OCI-LY1 (cell line): ENCODE measurements around the gene PER1.

Source experiments
- H2AFZ ChIP-seq: fragments of 200-600 bp; sonication (generic), shearing (Covaris generic); 2 replicates; pipeline ENCODE4 v1.6.0; 2014; ENCODE audit warnings: antibody characterized with exemption, mild to moderate bottlenecking, low read length
- H3F3A ChIP-seq: fragments of 200-600 bp; sonication (generic), shearing (Covaris generic); 2 replicates; pipeline ENCODE4 v1.6.0; 2014; ENCODE audit warnings: mild to moderate bottlenecking, antibody characterized with exemption, low read length, moderate library complexity; ENCODE audit not compliant: insufficient read depth
- H3K27ac ChIP-seq: fragments of 200-600 bp; sonication (generic); 2 replicates; pipeline ENCODE4 v1.5.1; 2014; ENCODE audit warnings: low read length, mixed run types, mild to moderate bottlenecking, low read depth; ENCODE audit not compliant: poor library complexity, severe bottlenecking
- H3K27me3 ChIP-seq: fragments of 200-600 bp; sonication (generic); 2 replicates; pipeline ENCODE4 v1.6.0; 2014; ENCODE audit warnings: antibody characterized with exemption, mild to moderate bottlenecking, low read length, moderate library complexity; ENCODE audit not compliant: insufficient read depth
- H3K36me3 ChIP-seq: fragments of 200-600 bp; sonication (generic); 2 replicates; pipeline ENCODE4 v1.6.1; 2014; ENCODE audit warnings: mild to moderate bottlenecking, antibody characterized with exemption, low read length, moderate library complexity, mixed read lengths; ENCODE audit not compliant: insufficient read depth
- H3K4me1 ChIP-seq: fragments of 200-600 bp; sonication (generic); 2 replicates; pipeline ENCODE4 v1.5.1; 2014; ENCODE audit warnings: mild to moderate bottlenecking, low read length, moderate library complexity; ENCODE audit not compliant: insufficient read depth, severe bottlenecking
- H3K4me2 ChIP-seq: fragments of 200-600 bp; sonication (generic), shearing (Covaris generic); 2 replicates; pipeline ENCODE4 v1.6.1; 2014; ENCODE audit warnings: low read length
- H3K4me3 ChIP-seq: fragments of 200-600 bp; sonication (generic); 2 replicates; pipeline ENCODE4 v1.5.1; 2014; ENCODE audit warnings: low read length, low read depth, mild to moderate bottlenecking, mixed read lengths; ENCODE audit not compliant: poor library complexity, severe bottlenecking
- H3K79me2 ChIP-seq: fragments of 200-600 bp; shearing (Covaris generic); 2 replicates; pipeline ENCODE4 v1.6.1; 2016; ENCODE audit warnings: mixed run types, low read length, mixed read lengths; ENCODE audit not compliant: insufficient read depth
- H3K9ac ChIP-seq: fragments of 200-600 bp; sonication (generic), shearing (Covaris generic); 2 replicates; pipeline ENCODE4 v1.6.1; 2014; ENCODE audit warnings: mild to moderate bottlenecking, low read length, mixed read lengths
- H3K9me2 ChIP-seq: fragments of 200-600 bp; sonication (generic), shearing (Covaris generic); 2 replicates; pipeline ENCODE4 v1.6.1; 2014; ENCODE audit warnings: low read depth, mild to moderate bottlenecking, low read length, mixed read lengths
- H3K9me3 ChIP-seq: fragments of 200-600 bp; shearing (Covaris generic); 2 replicates; pipeline ENCODE4 v1.6.1; 2014; ENCODE audit warnings: low read length, mixed read lengths
- H4K20me1 ChIP-seq: fragments of 200-600 bp; sonication (generic), shearing (Covaris generic); 2 replicates; pipeline ENCODE4 v1.6.0; 2016; ENCODE audit warnings: mild to moderate bottlenecking, low read length; ENCODE audit not compliant: insufficient read depth
- EZH2 ChIP-seq: fragments of 200-600 bp; sonication (generic), shearing (Covaris generic); IDR thresholded peaks from 2 replicates; pipeline ENCODE4 v1.8.0; 2017; ENCODE audit warnings: borderline replicate concordance, mixed run types, mild to moderate bottlenecking, antibody characterized with exemption, low read length, moderate library complexity, mixed read lengths
- TF ChIP-seq, protein P1 (sequence below): fragments of 200-600 bp; sonication (generic), shearing (Covaris generic); IDR thresholded peaks from 2 replicates; pipeline ENCODE4 v1.5.1; 2017; ENCODE audit warnings: mild to moderate bottlenecking, antibody characterized with exemption, low read length, moderate library complexity, mixed read lengths

Gene PER1

GRCh38 chr17:8164815-8165131 lies 12.6 kb upstream of the PER1 start:
- Histone ChIP-seq H3K36me3 (peaks cover 15% of the 10 kb centered on the region), H3K9ac (peak overlapping the region; percentile 91; the same call in 1 of the 2 replicates), H3K27me3 (no peaks in the 10 kb centered on the region), H3K4me2 (peak overlapping the region; percentile 90; the same call in 1 of the 2 replicates), H3K9me2 (no peaks in the 10 kb centered on the region), H4K20me1 (no peaks in the 10 kb centered on the region), H3K27ac (peak overlapping the region; percentile 92), H3K4me1 (peaks cover 44% of the 10 kb centered on the region), H3K79me2 (peaks cover 9% of the 10 kb centered on the region; the same call in 1 of the 2 replicates), H3K9me3 (no peaks in the 10 kb centered on the region), H2AFZ (no peak overlapping the region), H3K4me3 (peak overlapping the region; percentile 99), H3F3A (no peaks in the 10 kb centered on the region)
- TF ChIP-seq, protein P1, sequence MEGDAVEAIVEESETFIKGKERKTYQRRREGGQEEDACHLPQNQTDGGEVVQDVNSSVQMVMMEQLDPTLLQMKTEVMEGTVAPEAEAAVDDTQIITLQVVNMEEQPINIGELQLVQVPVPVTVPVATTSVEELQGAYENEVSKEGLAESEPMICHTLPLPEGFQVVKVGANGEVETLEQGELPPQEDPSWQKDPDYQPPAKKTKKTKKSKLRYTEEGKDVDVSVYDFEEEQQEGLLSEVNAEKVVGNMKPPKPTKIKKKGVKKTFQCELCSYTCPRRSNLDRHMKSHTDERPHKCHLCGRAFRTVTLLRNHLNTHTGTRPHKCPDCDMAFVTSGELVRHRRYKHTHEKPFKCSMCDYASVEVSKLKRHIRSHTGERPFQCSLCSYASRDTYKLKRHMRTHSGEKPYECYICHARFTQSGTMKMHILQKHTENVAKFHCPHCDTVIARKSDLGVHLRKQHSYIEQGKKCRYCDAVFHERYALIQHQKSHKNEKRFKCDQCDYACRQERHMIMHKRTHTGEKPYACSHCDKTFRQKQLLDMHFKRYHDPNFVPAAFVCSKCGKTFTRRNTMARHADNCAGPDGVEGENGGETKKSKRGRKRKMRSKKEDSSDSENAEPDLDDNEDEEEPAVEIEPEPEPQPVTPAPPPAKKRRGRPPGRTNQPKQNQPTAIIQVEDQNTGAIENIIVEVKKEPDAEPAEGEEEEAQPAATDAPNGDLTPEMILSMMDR: no peak
- TF ChIP-seq EZH2: no peak

DNA sequence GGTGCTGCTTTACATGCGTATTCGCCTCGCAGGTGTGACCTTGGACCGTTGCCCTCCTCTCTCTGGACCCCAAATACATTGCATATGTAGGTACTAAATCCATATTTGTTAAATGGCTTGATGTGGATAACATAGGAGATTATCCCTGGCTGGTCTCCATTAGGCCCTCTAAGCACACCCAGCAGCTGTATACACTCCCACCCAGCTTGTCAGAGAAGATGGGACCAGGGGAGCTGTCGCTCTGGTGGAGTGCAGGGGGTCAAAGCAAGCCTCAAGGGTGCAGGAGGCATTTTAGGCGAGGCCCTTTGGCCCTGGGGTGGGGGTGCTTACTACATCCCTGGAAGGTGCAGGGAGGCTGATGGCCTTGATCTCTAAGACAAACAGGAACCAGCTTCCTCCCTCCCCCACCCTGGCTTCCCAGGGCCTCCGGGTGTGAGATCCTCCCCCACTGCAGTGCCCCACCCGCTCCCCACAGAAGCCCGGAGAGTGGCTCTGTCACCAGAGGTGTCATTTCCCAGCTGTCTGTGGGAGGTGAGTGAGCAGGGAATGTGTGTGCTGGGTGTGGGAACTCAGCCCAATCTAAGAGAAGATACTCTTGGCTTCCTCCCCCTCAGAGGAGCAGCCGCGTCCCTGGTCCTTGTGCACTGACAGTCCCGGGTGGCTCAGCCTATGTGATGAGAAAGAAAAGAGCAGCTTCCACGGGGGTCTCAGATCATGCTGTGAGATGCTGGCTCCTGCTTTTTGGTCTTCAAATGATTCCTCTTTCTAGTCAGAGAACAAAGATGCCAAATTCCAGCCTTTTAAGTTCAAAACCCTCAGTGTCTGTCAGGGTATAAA lies 12.0 kb upstream of the PER1 start:
- no peaks in the 10 kb centered on the region for H3K9me3 ChIP-seq
- H3K79me2 ChIP-seq: peaks cover 9% of the 10 kb centered on the region; the same call in 1 of the 2 replicates
- H3K36me3 ChIP-seq: peaks cover 21% of the 10 kb centered on the region
- peaks cover 46% of the 10 kb centered on the region for H3K4me1 ChIP-seq
- H3K27me3 ChIP-seq: no peaks in the 10 kb centered on the region
- H4K20me1 ChIP-seq: no peaks in the 10 kb centered on the region
- peak overlapping the region; percentile 90 for H3K4me2 ChIP-seq
- H3F3A ChIP-seq: no peaks in the 10 kb centered on the region
- H3K9ac ChIP-seq: peak overlapping the region; percentile 91
- peak overlapping the region; percentile 99 for H3K4me3 ChIP-seq
- TF ChIP-seq, protein P1: no peak
- TF ChIP-seq EZH2: no peak
- no peak overlapping the region for H2AFZ ChIP-seq
- peak overlapping the region; percentile 92 for H3K27ac ChIP-seq
- no peaks in the 10 kb centered on the region for H3K9me2 ChIP-seq

DNA sequence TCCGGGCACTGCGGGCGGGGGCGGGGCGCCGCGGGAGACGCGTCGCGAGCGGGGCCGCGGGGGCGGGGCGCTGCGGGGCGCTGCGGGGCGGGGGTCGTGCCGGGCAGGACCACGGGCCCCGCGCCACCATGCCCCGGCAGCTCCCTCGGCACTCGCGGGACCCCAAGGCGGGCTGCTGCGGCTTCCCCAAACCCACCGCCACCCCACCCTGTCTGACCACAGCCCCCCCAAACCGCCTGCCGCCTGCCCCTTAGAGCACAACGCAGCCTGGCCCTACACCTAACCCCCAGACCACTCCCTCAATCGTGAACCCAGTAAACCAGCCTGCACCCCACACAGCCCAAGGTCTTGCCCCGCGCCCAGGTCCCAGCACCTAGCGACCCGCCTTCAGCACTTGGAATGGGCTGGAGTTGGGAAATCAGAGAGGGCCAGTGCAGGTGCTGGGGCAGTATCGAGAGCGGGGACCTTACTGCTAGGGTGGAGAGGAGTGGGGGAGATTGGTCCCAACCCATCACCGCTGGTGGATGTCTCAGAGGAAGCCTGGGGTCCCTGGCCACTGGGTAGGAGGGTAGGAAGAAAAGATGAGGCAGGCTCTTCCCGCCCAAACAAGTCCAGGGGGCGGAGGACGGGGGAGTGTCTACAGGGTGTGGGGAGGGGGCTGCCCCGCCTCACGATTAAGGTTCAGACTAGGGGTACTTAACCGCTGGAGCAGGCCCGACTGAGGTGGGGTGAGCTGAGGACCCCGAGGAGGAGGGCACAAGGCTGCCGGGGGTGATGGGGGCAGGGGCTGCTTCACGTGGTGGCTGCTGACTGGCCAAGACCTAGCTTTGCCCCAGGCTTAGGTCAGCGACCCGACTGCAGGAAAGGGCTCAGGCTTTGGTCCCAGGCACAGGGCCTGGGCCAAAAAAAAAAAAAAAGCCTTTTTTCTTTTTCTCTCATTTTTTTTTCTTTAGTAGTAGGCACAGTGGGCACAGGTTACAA lies 11.1 kb upstream of the PER1 start:
- no peak for TF ChIP-seq EZH2
- Histone ChIP-seq H3K79me2 (peaks cover 9% of the 10 kb centered on the region; the same call in 1 of the 2 replicates), H3K4me2 (peak overlapping the region; percentile 90), H3K36me3 (peaks cover 24% of the 10 kb centered on the region), H3K9me2 (no peaks in the 10 kb centered on the region), H2AFZ (no peak overlapping the region), H3F3A (no peaks in the 10 kb centered on the region), H3K9ac (peak overlapping the region; percentile 99), H3K27ac (peak overlapping the region; percentile 92), H3K4me1 (peaks cover 46% of the 10 kb centered on the region), H3K27me3 (no peaks in the 10 kb centered on the region), H3K4me3 (peak overlapping the region; percentile 99), H4K20me1 (no peaks in the 10 kb centered on the region), H3K9me3 (no peaks in the 10 kb centered on the region)
